H9 (cell line): ENCODE results near the gene BOD1L1. TPM values are rescaled to one million over a fixed set of nuclear protein-coding genes. Genes with fewer than 3 reads are reported as not detected.
A peak's percentile ranks its signal among the peaks of the same experiment; 100 is the strongest.

Experiments
- DNase-seq: peaks from one replicate; pipeline ENCODE4 v3.0.0-alpha.2; 2017
- H2AFZ ChIP-seq: one replicate; pipeline ENCODE4 v1.6.1; 2013; ENCODE audit warnings: mild to moderate bottlenecking, low read length, control low read depth, moderate library complexity
- H2AK5ac ChIP-seq: 2 replicates; pipeline ENCODE4 v1.6.1; 2013; ENCODE audit warnings: low read length, control low read depth, mixed read lengths; ENCODE audit not compliant: insufficient read length
- H2BK120ac ChIP-seq: one replicate; pipeline ENCODE4 v1.6.1; 2013; ENCODE audit warnings: low read depth, mild to moderate bottlenecking, low read length, control low read depth, inconsistent platforms; ENCODE audit not compliant: poor library complexity, severe bottlenecking
- H2BK12ac ChIP-seq: 2 replicates; pipeline ENCODE4 v1.6.1; 2013; ENCODE audit warnings: low read length, control low read depth, mixed read lengths, low read depth; ENCODE audit not compliant: insufficient read length
- H2BK15ac ChIP-seq: 2 replicates; pipeline ENCODE4 v1.6.1; 2013; ENCODE audit warnings: low read depth, low read length, control low read depth
- H2BK20ac ChIP-seq: one replicate; pipeline ENCODE4 v1.6.1; 2013; ENCODE audit warnings: low read depth, mild to moderate bottlenecking, low read length, control low read depth, inconsistent platforms; ENCODE audit not compliant: poor library complexity, severe bottlenecking
- H2BK5ac ChIP-seq: 2 replicates; pipeline ENCODE4 v1.6.1; 2013; ENCODE audit warnings: low read length, control low read depth, mixed read lengths; ENCODE audit not compliant: insufficient read length
- H3K14ac ChIP-seq: 2 replicates; pipeline ENCODE4 v1.6.1; 2013; ENCODE audit warnings: low read length, control low read depth; ENCODE audit not compliant: insufficient read depth
- H3K18ac ChIP-seq: 2 replicates; pipeline ENCODE4 v1.6.1; 2013; ENCODE audit warnings: low read depth, mild to moderate bottlenecking, mixed read lengths, low read length, control low read depth; ENCODE audit not compliant: insufficient read length
- H3K23ac ChIP-seq: 2 replicates; pipeline ENCODE4 v1.6.1; 2013; ENCODE audit warnings: low read length, control low read depth, mixed read lengths, low read depth; ENCODE audit not compliant: insufficient read length
- H3K23me2 ChIP-seq: 2 replicates; pipeline ENCODE4 v1.6.1; 2013; ENCODE audit warnings: low read depth, mild to moderate bottlenecking, mixed read lengths, low read length, control low read depth; ENCODE audit not compliant: insufficient read length, poor library complexity, severe bottlenecking
- H3K27ac ChIP-seq: 2 replicates; pipeline ENCODE4 v1.5.1; 2013; ENCODE audit warnings: low read length, control low read depth, mixed read lengths, low read depth; ENCODE audit not compliant: insufficient read length
- H3K27me3 ChIP-seq: 2 replicates; pipeline ENCODE4 v1.6.1; 2013; ENCODE audit warnings: low read length, control low read depth, inconsistent platforms; ENCODE audit not compliant: insufficient read depth
- H3K4ac ChIP-seq: 2 replicates; pipeline ENCODE4 v1.6.1; 2013; ENCODE audit warnings: low read depth, mild to moderate bottlenecking, control low read depth, inconsistent platforms, low read length, moderate library complexity
- H3K4me1 ChIP-seq: 2 replicates; pipeline ENCODE4 v1.6.1; 2013; ENCODE audit warnings: low read length, control low read depth, inconsistent platforms; ENCODE audit not compliant: insufficient read depth
- H3K4me2 ChIP-seq: 2 replicates; pipeline ENCODE4 v1.6.1; 2013; ENCODE audit warnings: low read length, control low read depth, mixed read lengths; ENCODE audit not compliant: insufficient read length, insufficient read depth
- H3K56ac ChIP-seq: 2 replicates; pipeline ENCODE4 v1.6.1; 2013; ENCODE audit warnings: low read depth, mild to moderate bottlenecking, mixed read lengths, low read length, control low read depth; ENCODE audit not compliant: insufficient read length
- H3K79me1 ChIP-seq: 2 replicates; pipeline ENCODE4 v1.6.1; 2013; ENCODE audit warnings: low read depth, mild to moderate bottlenecking, moderate library complexity, low read length, control low read depth, inconsistent platforms; ENCODE audit not compliant: insufficient read depth, poor library complexity, severe bottlenecking
- H3K79me2 ChIP-seq: 2 replicates; pipeline ENCODE4 v1.6.1; 2013; ENCODE audit warnings: low read length, control low read depth, inconsistent platforms; ENCODE audit not compliant: insufficient read depth
- H3K9ac ChIP-seq: 2 replicates; pipeline ENCODE4 v1.6.1; 2013; ENCODE audit warnings: low read length, control low read depth, mixed read lengths; ENCODE audit not compliant: insufficient read length; ENCODE audit errors: extremely low read depth
- H3K9me3 ChIP-seq: one replicate; pipeline ENCODE4 v1.6.1; 2013; ENCODE audit warnings: low read depth, low read length, inconsistent platforms; ENCODE audit not compliant: control insufficient read depth
- H3T11ph ChIP-seq: one replicate; pipeline ENCODE4 v1.6.1; 2013; ENCODE audit warnings: mild to moderate bottlenecking, low read length, control low read depth, inconsistent platforms
- H4K20me1 ChIP-seq: one replicate; pipeline ENCODE4 v1.6.1; 2013; ENCODE audit not compliant: control insufficient read depth, insufficient read length, insufficient read depth
- H4K5ac ChIP-seq: 2 replicates; pipeline ENCODE4 v1.6.1; 2013; ENCODE audit warnings: low read depth, mild to moderate bottlenecking, mixed read lengths, low read length, control low read depth; ENCODE audit not compliant: insufficient read length
- H4K8ac ChIP-seq: replicated peaks from 2 replicates; pipeline ENCODE4 v1.6.1; 2013; ENCODE audit warnings: low read length, control low read depth, mixed read lengths, low read depth; ENCODE audit not compliant: insufficient read length
- H4K91ac ChIP-seq: 2 replicates; pipeline ENCODE4 v1.6.1; 2013; ENCODE audit warnings: low read depth, mild to moderate bottlenecking, moderate library complexity, mixed read lengths, low read length, control low read depth; ENCODE audit not compliant: insufficient read length
- H3K27ac Mint-ChIP-seq, 3 experiments: 2 replicates in 2 of 3; 3 replicates in 1 of 3; pipeline ENCODE4 v1.8.0; 2020 to 2021; ENCODE audit warnings: mixed read lengths in 3 of 3, mild to moderate bottlenecking in 1 of 3, moderate library complexity in 1 of 3
- H3K27me3 Mint-ChIP-seq: 2 replicates; pipeline ENCODE4 v1.8.0; 2021; ENCODE audit warnings: low read depth, mild to moderate bottlenecking, moderate library complexity, mixed read lengths
- H3K36me3 Mint-ChIP-seq, 3 experiments: 2 replicates in 2 of 3; 3 replicates in 1 of 3; pipeline ENCODE4 v1.8.0; 2020 to 2021; ENCODE audit warnings: low read depth in 3 of 3, mixed read lengths in 3 of 3; ENCODE audit not compliant: insufficient read depth in 1 of 3
- H3K4me1 Mint-ChIP-seq, 2 experiments: 2 replicates each; pipeline ENCODE4 v1.8.0; 2020; ENCODE audit warnings: mixed read lengths in 2 of 2
- H3K4me3 Mint-ChIP-seq, 2 experiments: 2 replicates in 1 of 2; 3 replicates in 1 of 2; pipeline ENCODE4 v1.8.0; 2020 to 2021; ENCODE audit warnings: mild to moderate bottlenecking in 2 of 2, mixed read lengths in 2 of 2, moderate library complexity in 1 of 2
- H3K9me3 Mint-ChIP-seq, 2 experiments: 2 replicates in 1 of 2; 3 replicates in 1 of 2; pipeline ENCODE4 v1.8.0; 2020; ENCODE audit warnings: mild to moderate bottlenecking in 2 of 2, mixed read lengths in 2 of 2, moderate library complexity in 1 of 2
- WGBS: extraction: QIAGEN DNeasy Blood & Tissue Kit; methylation state at CpG from one replicate; pipeline ENCODE4 v1.1.7; 2013; ENCODE audit warnings: missing lambda C conversion rate, low lambda C conversion rate, mixed read lengths; ENCODE audit not compliant: insufficient read length; ENCODE audit errors: extremely low coverage; 5-methylcytosine and 5-hydroxymethylcytosine counted together
- total RNA-seq: library from RNA; stranded (reverse); gene quantifications from 2 replicates; pipeline ENCODE4 v1.2.1, GENCODE V29; 2021
- TF ChIP-seq, protein P1 (sequence below): fragments of 200-600 bp; sonication (generic); conservative IDR thresholded peaks from 3 replicates; pipeline ENCODE4 v1.8.0; 2021; ENCODE audit warnings: antibody characterized with exemption, mild to moderate bottlenecking

The BOD1L1 gene
- total RNA-seq, 1 experiment from 2014 or later = 37.8 TPM

DNA sequence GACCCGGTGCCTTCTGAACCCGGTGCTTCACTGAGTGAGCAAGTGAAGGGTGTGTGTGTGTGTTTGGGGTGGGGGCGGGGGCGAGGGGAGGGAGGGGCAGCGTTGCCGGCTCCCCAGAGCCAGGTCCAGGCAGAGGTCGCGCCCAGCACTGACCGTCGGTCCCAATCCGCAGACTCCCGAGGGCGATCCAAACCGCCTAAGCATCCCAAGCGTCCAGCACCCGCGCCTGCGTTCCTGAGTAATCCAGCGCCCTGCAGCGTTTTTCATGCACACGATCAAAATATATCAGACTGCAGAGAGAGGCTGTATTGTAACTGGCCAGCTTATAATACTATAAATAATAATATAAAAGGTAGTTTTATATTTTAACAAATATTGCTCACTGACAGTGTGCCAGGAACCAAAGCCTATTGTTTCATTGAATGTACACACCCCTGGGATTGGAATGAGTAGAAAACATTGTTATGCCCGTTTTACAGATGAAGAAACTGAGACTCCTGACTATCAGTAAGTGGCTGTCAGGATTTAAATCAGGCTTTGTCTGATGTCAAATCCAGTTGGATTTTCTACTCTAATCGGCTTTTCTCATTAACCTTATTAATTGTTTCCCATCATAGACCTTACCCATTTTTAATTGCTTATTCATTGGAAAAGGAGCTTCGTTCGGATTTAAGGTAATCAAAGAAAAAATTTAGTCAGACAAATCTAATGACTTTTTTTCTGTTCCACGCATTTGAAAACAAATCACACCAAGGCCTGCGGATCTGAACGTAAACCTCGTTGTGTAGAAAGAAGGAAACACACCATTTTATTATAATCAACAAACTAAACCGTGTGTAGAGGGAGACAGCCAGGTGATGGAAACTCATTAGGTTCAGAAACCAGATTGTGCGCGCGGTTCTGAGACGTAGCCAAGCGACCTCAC lies 79.2 kb downstream of the BOD1L1 start:
- no CpG with 5 or more reads among the region's 35 CpGs for WGBS
- Mint-ChIP-seq H3K27ac (no peak overlapping the region), H3K9me3 (peaks cover 7 to 11% of the 10 kb centered on the region in 2 experiments), H3K4me3 (peak overlapping the region; percentile 79 to 81), H3K4me1 (peaks cover 25 to 28% of the 10 kb centered on the region in 2 experiments), H3K27me3 (peaks cover 89% of the 10 kb centered on the region), H3K36me3 (no peaks in the 10 kb centered on the region; a peak in 1 of 7 replicates)
- no peak overlapping the region for H2BK12ac ChIP-seq
- H4K91ac ChIP-seq = no peak overlapping the region
- no peak overlapping the region for H3K56ac ChIP-seq
- no peaks in the 10 kb centered on the region for H3K79me2 ChIP-seq
- H3K23ac ChIP-seq = no peak overlapping the region
- no peak for DNase-seq
- no peak overlapping the region for H3K14ac ChIP-seq
- no peak overlapping the region for H3K27ac ChIP-seq
- H2BK20ac ChIP-seq = no peak overlapping the region
- no peak overlapping the region for H2BK120ac ChIP-seq
- no peaks in the 10 kb centered on the region for H3K79me1 ChIP-seq
- no peak overlapping the region for H4K8ac ChIP-seq
- H3T11ph ChIP-seq = no peak overlapping the region
- H3K9me3 ChIP-seq = no peaks in the 10 kb centered on the region
- no peak overlapping the region for H2BK15ac ChIP-seq
- H3K9ac ChIP-seq = no peak overlapping the region
- H4K20me1 ChIP-seq = no peaks in the 10 kb centered on the region
- H2BK5ac ChIP-seq = no peak overlapping the region
- no peak overlapping the region for H2AK5ac ChIP-seq
- H3K23me2 ChIP-seq = peaks cover 25% of the 10 kb centered on the region
- peaks cover 32% of the 10 kb centered on the region for H3K27me3 ChIP-seq
- TF ChIP-seq, protein P1, sequence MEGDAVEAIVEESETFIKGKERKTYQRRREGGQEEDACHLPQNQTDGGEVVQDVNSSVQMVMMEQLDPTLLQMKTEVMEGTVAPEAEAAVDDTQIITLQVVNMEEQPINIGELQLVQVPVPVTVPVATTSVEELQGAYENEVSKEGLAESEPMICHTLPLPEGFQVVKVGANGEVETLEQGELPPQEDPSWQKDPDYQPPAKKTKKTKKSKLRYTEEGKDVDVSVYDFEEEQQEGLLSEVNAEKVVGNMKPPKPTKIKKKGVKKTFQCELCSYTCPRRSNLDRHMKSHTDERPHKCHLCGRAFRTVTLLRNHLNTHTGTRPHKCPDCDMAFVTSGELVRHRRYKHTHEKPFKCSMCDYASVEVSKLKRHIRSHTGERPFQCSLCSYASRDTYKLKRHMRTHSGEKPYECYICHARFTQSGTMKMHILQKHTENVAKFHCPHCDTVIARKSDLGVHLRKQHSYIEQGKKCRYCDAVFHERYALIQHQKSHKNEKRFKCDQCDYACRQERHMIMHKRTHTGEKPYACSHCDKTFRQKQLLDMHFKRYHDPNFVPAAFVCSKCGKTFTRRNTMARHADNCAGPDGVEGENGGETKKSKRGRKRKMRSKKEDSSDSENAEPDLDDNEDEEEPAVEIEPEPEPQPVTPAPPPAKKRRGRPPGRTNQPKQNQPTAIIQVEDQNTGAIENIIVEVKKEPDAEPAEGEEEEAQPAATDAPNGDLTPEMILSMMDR = no peak
- no peaks in the 10 kb centered on the region for H3K4me1 ChIP-seq
- H4K5ac ChIP-seq = no peak overlapping the region
- peak overlapping the region; percentile 72 for H3K4me2 ChIP-seq
- H3K18ac ChIP-seq = no peak overlapping the region
- no peak overlapping the region for H3K4ac ChIP-seq
- no peak overlapping the region for H2AFZ ChIP-seq
